Vagina (tissue), 2 donors: ENCODE data around the gene ZEB2.

Source experiments
- CTCF ChIP-seq, 3 experiments: fragments of 450-650 bp in 2 of 3; fragments of 200-600 bp in 1 of 3; sonication (generic) in 1 of 3; IDR thresholded peaks; one replicate each; pipeline ENCODE4 v1.5.1; 2017 to 2019; ENCODE audit warnings: antibody characterized with exemption in 3 of 3, mild to moderate bottlenecking in 2 of 3, moderate library complexity in 2 of 3
- POLR2A ChIP-seq, 2 donors: fragments of 450-650 bp; IDR thresholded peaks; one replicate each; pipeline ENCODE4 v1.6.1; 2017; ENCODE audit warnings: antibody characterized with exemption in 2 of 2, mild to moderate bottlenecking in 2 of 2, moderate library complexity in 2 of 2
- POLR2AphosphoS5 ChIP-seq, 2 donors: sonication (generic); formaldehyde crosslinking; IDR thresholded peaks; one replicate each; pipeline ENCODE4 v1.9.0; 2017; ENCODE audit warnings: antibody characterized with exemption in 2 of 2, mild to moderate bottlenecking in 2 of 2, low read depth in 1 of 2; ENCODE audit not compliant: insufficient read depth in 1 of 2

- TF ChIP-seq CTCF (IDR thresholded peaks at IDR 0.05) (peak in 1 of 3 experiments; percentile 16), POLR2A (IDR thresholded peaks at IDR 0.05) (no peak), POLR2AphosphoS5 (IDR thresholded peaks at IDR 0.05; ENCODE audit: insufficient read depth in 1 of 2, low read depth in 1 of 2) (no peak)
These were observed 67.5 kb downstream of the ZEB2 start for GRCh38 chr2:144452169-144452988.
